ENCODE measurements around the gene SPP2. TPM values are rescaled to one million over a fixed set of nuclear protein-coding genes. Genes with fewer than 3 reads are reported as not detected.

The SPP2 gene
- not detected in 5 replicates for total RNA-seq (2022; extraction: Qiagen RNA extraction; ENCODE audit: low read depth)

GRCh38 chr2:234050455-234051135, at the start of gene SPP2:
Gene SPP2 (plus strand): TSS chr2:234050702. CDS start chr2:234050787, 85 bp downstream.

Other genes starting within 250 kb of the SPP2 start
- 58.2 to 64.5 TPM (median 61.4 TPM) in 5 replicates for gene HJURP, start 196.2 kb upstream of the SPP2 start, total RNA-seq (2022; extraction: Qiagen RNA extraction; ENCODE audit: low read depth)
- gene TRPM8, start 133.3 kb upstream of the SPP2 start, total RNA-seq (2022; extraction: Qiagen RNA extraction; ENCODE audit: low read depth): 0.03 to 0.49 TPM (median 0.28 TPM) in 5 replicates